HEK293 (cell line): ENCODE measurements around the gene ENTREP1.

Source experiments
- CTCF ChIA-PET: fragments of 350-600 bp; formaldehyde crosslinking; extraction: SDS; loops from one replicate; lab custom pipeline; 2021; ENCODE audit warnings: antibody characterized with exemption; lab: Yijun Ruan, JAX
- POLR2A ChIA-PET: fragments of 300-600 bp; formaldehyde crosslinking; extraction: SDS; loops from one replicate; lab custom pipeline; 2020; ENCODE audit warnings: antibody characterized with exemption, inconsistent platforms; lab: Yijun Ruan, JAX
- H3K27ac ChIP-seq: fragments of 200-500 bp; sonication (Bioruptor generic); 2 replicates; pipeline ENCODE4 v1.5.1; 2014; ENCODE audit warnings: low read depth, low read length, control low read depth, inconsistent platforms; ENCODE audit errors: extremely low read depth
- H3K36me3 ChIP-seq, 2 experiments: fragments of 200-500 bp in 1 of 2; sonication (Bioruptor generic) in 1 of 2; 1 replicate in 1 of 2; 2 replicates in 1 of 2; pipeline ENCODE4 v1.5.1; 2014 to 2017; ENCODE audit warnings: inconsistent platforms in 2 of 2, low read length in 2 of 2; ENCODE audit not compliant: control insufficient read depth in 2 of 2, insufficient read depth in 1 of 2
- H3K4me1 ChIP-seq: fragments of 200-500 bp; sonication (Bioruptor generic); 2 replicates; pipeline ENCODE4 v1.5.1; 2014; ENCODE audit warnings: mild to moderate bottlenecking, low read length, inconsistent platforms; ENCODE audit not compliant: control insufficient read depth, insufficient read depth
- H3K4me3 ChIP-seq: 2 replicates; pipeline ENCODE4 v1.5.1; 2011; ENCODE audit warnings: low read depth, mild to moderate bottlenecking, control low read depth, low read length, moderate library complexity
- H3K9me3 ChIP-seq: fragments of 200-500 bp; sonication (Bioruptor generic); 2 replicates; pipeline ENCODE4 v1.5.1; 2014; ENCODE audit warnings: low read depth, low read length, inconsistent platforms; ENCODE audit not compliant: control insufficient read depth, insufficient read depth
- BCL11A ChIP-seq: fragments of 450-650 bp; formaldehyde crosslinking; IDR thresholded peaks from 2 replicates; pipeline ENCODE4 v1.5.1; 2016; ENCODE audit warnings: low read depth, missing biosample characterization, missing genetic modification characterization
- CTCF ChIP-seq: fragments of 450-650 bp; formaldehyde crosslinking; IDR thresholded peaks from 2 replicates; pipeline ENCODE4 v1.5.1; 2016; ENCODE audit warnings: missing biosample characterization, missing genetic modification characterization
- PBX3 ChIP-seq: sonication (generic); formaldehyde crosslinking; IDR thresholded peaks from 2 replicates; pipeline ENCODE4 v1.8.1; 2022; ENCODE audit warnings: mild to moderate bottlenecking, moderate library complexity, missing genetic modification reagents
- SCRT1 ChIP-seq: fragments of 450-650 bp; formaldehyde crosslinking; IDR thresholded peaks from 2 replicates; pipeline ENCODE4 v1.5.1; 2016; ENCODE audit warnings: missing biosample characterization, missing genetic modification characterization, borderline replicate concordance
- SCRT2 ChIP-seq: fragments of 450-650 bp; formaldehyde crosslinking; IDR thresholded peaks from 2 replicates; pipeline ENCODE4 v1.5.1; 2016; ENCODE audit warnings: missing biosample characterization, missing genetic modification characterization
- ZIC2 ChIP-seq: fragments of 450-650 bp; formaldehyde crosslinking; IDR thresholded peaks from 2 replicates; pipeline ENCODE4 v1.5.1; 2016; ENCODE audit warnings: missing biosample characterization, missing genetic modification characterization
- ZNF18 ChIP-seq: fragments of 450-650 bp; formaldehyde crosslinking; IDR thresholded peaks from 2 replicates; pipeline ENCODE4 v1.5.1; 2016; ENCODE audit warnings: missing biosample characterization, missing genetic modification characterization
- ZNF214 ChIP-seq: fragments of 450-650 bp; formaldehyde crosslinking; IDR thresholded peaks from 2 replicates; pipeline ENCODE4 v1.5.1; 2017; ENCODE audit warnings: missing biosample characterization, mild to moderate bottlenecking, missing genetic modification characterization, borderline replicate concordance
- ZNF23 ChIP-seq: fragments of 450-650 bp; formaldehyde crosslinking; IDR thresholded peaks from 2 replicates; pipeline ENCODE4 v1.5.1; 2016; ENCODE audit warnings: missing biosample characterization, missing genetic modification characterization, borderline replicate concordance
- ZNF37A ChIP-seq: fragments of 450-650 bp; IDR thresholded peaks from 2 replicates; pipeline ENCODE4 v1.5.1; 2018; ENCODE audit warnings: missing biosample characterization, missing genetic modification characterization
- ZNF514 ChIP-seq: fragments of 450-650 bp; formaldehyde crosslinking; IDR thresholded peaks from 2 replicates; pipeline ENCODE4 v1.5.1; 2016; ENCODE audit warnings: missing biosample characterization, missing genetic modification characterization
- ZNF623 ChIP-seq: fragments of 450-650 bp; formaldehyde crosslinking; IDR thresholded peaks from 2 replicates; pipeline ENCODE4 v1.5.1; 2016; ENCODE audit warnings: missing biosample characterization, missing genetic modification characterization
- ZNF654 ChIP-seq: fragments of 450-650 bp; formaldehyde crosslinking; IDR thresholded peaks from 2 replicates; pipeline ENCODE4 v1.5.1; 2016; ENCODE audit warnings: low read depth, missing biosample characterization, missing genetic modification characterization
- ZNF692 ChIP-seq: fragments of 450-650 bp; formaldehyde crosslinking; IDR thresholded peaks from 2 replicates; pipeline ENCODE4 v1.5.1; 2016; ENCODE audit warnings: missing biosample characterization, missing genetic modification characterization
- ZNF792 ChIP-seq: fragments of 450-650 bp; formaldehyde crosslinking; IDR thresholded peaks from 2 replicates; pipeline ENCODE4 v1.5.1; 2016; ENCODE audit warnings: missing biosample characterization, missing genetic modification characterization

ENTREP1 gene

GRCh38 chr9:69411246-69411645, 86.2 kb downstream of the ENTREP1 start:
- no peaks in the 10 kb centered on the region for H3K36me3 ChIP-seq
- no peaks in the 10 kb centered on the region for H3K4me1 ChIP-seq
- ChIA-PET CTCF (interaction anchor here (0.5 to 0.9 kb wide), 2 partner anchors 10 to 1949 kb away, joined by 3 read pairs; no protein-coding TSS in a partner anchor), POLR2A (no interaction called here)
- TF ChIP-seq ZNF623 (tag by site-specific recombination) (peak; percentile 74), ZNF514 (tag by site-specific recombination) (no peak), ZNF792 (tag by site-specific recombination) (no peak), ZNF23 (tag by site-specific recombination) (no peak), ZNF214 (no peak), ZNF692 (tag by site-specific recombination) (no peak)
- no peak overlapping the region for H3K4me3 ChIP-seq
- no peak overlapping the region for H3K27ac ChIP-seq
- no peaks in the 10 kb centered on the region for H3K9me3 ChIP-seq

GRCh38 chr9:69411931-69412740, 87.1 kb downstream of the ENTREP1 start:
- ChIA-PET POLR2A (no interaction called here), CTCF (interaction anchor here (0.5 to 1.6 kb wide), 6 partner anchors 9 to 507 kb away, joined by 3 to 21 read pairs (median 3); no protein-coding TSS in a partner anchor)
- Histone ChIP-seq H3K4me3 (no peak overlapping the region), H3K36me3 (no peaks in the 10 kb centered on the region), H3K27ac (no peak overlapping the region), H3K9me3 (no peaks in the 10 kb centered on the region), H3K4me1 (no peaks in the 10 kb centered on the region)
- TF ChIP-seq SCRT2, result no peak
- no peak for TF ChIP-seq ZNF18 (tag by site-specific recombination)
- no peak for TF ChIP-seq SCRT1 (tag by site-specific recombination)
- TF ChIP-seq ZNF37A (tag by site-specific recombination), result no peak
- TF ChIP-seq PBX3 (CRISPR knock-in tag), result no peak
- TF ChIP-seq BCL11A (tag by site-specific recombination), result no peak

- ChIA-PET CTCF (interaction anchor here (0.5 to 1.6 kb wide), 9 partner anchors 10 to 507 kb away, joined by 3 to 21 read pairs (median 4); no protein-coding TSS in a partner anchor), POLR2A (no interaction called here)
- no peaks in the 10 kb centered on the region for H3K4me1 ChIP-seq
- H3K4me3 ChIP-seq, result no peak overlapping the region
- no peak overlapping the region for H3K27ac ChIP-seq
- no peaks in the 10 kb centered on the region for H3K9me3 ChIP-seq
- no peaks in the 10 kb centered on the region for H3K36me3 ChIP-seq
- peak; percentile 43; the same call in 1 of the 2 replicates for TF ChIP-seq CTCF (tag by site-specific recombination)
- no peak for TF ChIP-seq ZIC2 (tag by site-specific recombination)
- peak; percentile 33; the same call in 1 of the 2 replicates for TF ChIP-seq ZNF654
Measured at GRCh38 chr9:69412741-69413150, 87.7 kb downstream of the ENTREP1 start.
